AG10803 (cell line): ENCODE data around the gene AFAP1L1.
"Not testable (repeated sequence)": the region's sequence is repeated elsewhere in the genome, so short reads cannot be mapped to it uniquely, and the experiment has no call there.

Experiments
- DNase-seq: peaks from one replicate; pipeline ENCODE4 v3.0.0; 2010; ENCODE audit warnings: low read depth
- H3K4me3 ChIP-seq: 2 replicates; pipeline ENCODE4 v1.5.1; 2011; ENCODE audit warnings: mild to moderate bottlenecking, low read length, control low read depth
- TF ChIP-seq, protein P1 (sequence below): conservative IDR thresholded peaks from 2 replicates; pipeline ENCODE4 v1.5.1; 2011; ENCODE audit warnings: mild to moderate bottlenecking, low read length, control low read depth, inconsistent platforms

The AFAP1L1 gene

GRCh38 chr5:149271195-149271715 lies 404 bp upstream of the AFAP1L1 start:
- TF ChIP-seq, protein P1, sequence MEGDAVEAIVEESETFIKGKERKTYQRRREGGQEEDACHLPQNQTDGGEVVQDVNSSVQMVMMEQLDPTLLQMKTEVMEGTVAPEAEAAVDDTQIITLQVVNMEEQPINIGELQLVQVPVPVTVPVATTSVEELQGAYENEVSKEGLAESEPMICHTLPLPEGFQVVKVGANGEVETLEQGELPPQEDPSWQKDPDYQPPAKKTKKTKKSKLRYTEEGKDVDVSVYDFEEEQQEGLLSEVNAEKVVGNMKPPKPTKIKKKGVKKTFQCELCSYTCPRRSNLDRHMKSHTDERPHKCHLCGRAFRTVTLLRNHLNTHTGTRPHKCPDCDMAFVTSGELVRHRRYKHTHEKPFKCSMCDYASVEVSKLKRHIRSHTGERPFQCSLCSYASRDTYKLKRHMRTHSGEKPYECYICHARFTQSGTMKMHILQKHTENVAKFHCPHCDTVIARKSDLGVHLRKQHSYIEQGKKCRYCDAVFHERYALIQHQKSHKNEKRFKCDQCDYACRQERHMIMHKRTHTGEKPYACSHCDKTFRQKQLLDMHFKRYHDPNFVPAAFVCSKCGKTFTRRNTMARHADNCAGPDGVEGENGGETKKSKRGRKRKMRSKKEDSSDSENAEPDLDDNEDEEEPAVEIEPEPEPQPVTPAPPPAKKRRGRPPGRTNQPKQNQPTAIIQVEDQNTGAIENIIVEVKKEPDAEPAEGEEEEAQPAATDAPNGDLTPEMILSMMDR: no peak
- H3K4me3 ChIP-seq: peak overlapping the region; percentile 68
- DNase-seq: no peak

GRCh38 chr5:149272781-149273180 lies 1.1 kb downstream of the AFAP1L1 start:
- not testable (repeated sequence) for DNase-seq, H3K4me3 ChIP-seq

- TF ChIP-seq, protein P1: no peak
- no peak for DNase-seq
- H3K4me3 ChIP-seq: no peak overlapping the region
Observed at GRCh38 chr5:149273237-149273636, 1.6 kb downstream of the AFAP1L1 start.

DNA sequence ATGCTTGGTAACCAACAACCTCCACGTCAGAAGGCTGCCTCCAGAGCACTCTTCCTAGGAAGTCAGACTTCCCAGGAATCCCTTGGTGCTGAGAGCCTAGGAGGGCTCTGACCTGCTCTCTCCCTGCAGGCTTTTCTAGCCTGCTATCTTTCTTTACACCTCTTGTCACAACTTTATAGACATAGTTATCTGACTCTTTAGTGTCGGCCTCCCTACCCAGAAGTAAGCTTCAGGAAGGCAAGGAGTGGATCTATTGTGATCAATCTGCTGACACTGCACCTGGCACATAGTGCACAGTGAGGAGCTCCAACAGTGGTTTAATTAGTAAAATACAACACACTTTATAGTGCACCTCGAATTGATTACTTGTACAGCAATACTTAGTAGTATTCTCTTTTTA lies 2.3 kb downstream of the AFAP1L1 start:
- TF ChIP-seq, protein P1: no peak
- no peak for DNase-seq
- no peak overlapping the region for H3K4me3 ChIP-seq

- H3K4me3 ChIP-seq: no peak overlapping the region
- peak; percentile 26 for DNase-seq
- TF ChIP-seq, protein P1: no peak
Observed at GRCh38 chr5:149274939-149275338, 3.3 kb downstream of the AFAP1L1 start.

GRCh38 chr5:149277801-149278200 lies 6.1 kb downstream of the AFAP1L1 start:
- DNase-seq: no peak
- no peak overlapping the region for H3K4me3 ChIP-seq
- TF ChIP-seq, protein P1: no peak

DNA sequence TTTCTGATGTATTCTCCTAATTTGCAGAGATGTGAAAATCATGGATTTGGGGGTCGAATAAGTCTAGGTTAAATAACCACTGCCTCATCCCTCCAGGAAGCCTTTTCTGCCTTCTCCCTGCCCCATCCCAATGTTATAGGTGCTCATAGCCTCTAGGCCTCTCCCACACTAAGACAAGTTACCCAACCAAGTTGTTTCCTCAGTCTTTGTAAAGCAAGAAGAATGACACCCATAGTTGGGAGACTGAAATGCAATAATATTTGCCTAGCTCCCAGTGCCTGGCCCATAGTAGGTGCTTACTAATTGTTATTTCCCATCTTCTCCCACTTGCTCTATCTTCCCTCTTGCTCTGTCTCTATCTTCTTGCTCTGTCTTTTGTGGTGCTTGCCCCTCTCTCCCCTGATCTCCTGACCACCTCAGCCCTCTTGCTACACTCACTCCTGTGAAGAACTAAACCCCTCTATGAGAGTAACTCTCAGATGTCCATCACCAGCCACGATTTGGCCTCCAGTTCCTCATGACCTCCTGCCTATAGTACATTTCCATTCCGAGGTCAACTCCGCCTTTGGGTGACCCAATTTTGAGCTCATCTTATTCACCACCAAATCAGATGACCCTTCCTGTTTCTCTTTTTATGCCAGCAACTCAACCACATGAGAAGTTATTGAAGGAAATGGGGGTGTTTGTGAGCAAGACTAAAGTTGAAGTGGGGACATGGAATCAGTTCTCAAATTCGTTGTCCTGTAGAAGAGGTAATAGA lies 7.0 kb downstream of the AFAP1L1 start:
- TF ChIP-seq, protein P1: no peak
- no peak for DNase-seq
- H3K4me3 ChIP-seq: no peak overlapping the region
